Kidney (tissue), 14 donors: ENCODE measurements around the gene FAM171A1. TPM values are rescaled to one million over a fixed set of nuclear protein-coding genes. Genes with fewer than 3 reads are reported as not detected.
A peak's percentile ranks its signal among the peaks of the same experiment; 100 is the strongest.
"Not testable (repeated sequence)": the region's sequence is repeated elsewhere in the genome, so short reads cannot be mapped to it uniquely, and the experiment has no call there.

Experiments used
- DNase-seq, 5 donors: peaks; one replicate each; pipeline ENCODE4 v3.0.0-alpha.2; 2013 to 2020
- FAIRE-seq: peaks from 2 replicates; lab custom pipeline; 2012; peaks lifted over from hg19 to GRCh38; lab: Jason Lieb, UNC
- H3K27ac ChIP-seq, 2 donors: one replicate each; pipeline ENCODE4 v1.7.0; 2013; ENCODE audit warnings: low read depth in 2 of 2, low read length in 2 of 2, inconsistent platforms in 1 of 2
- H3K27me3 ChIP-seq: one replicate; pipeline ENCODE4 v1.7.1; 2013; ENCODE audit warnings: low read length, inconsistent platforms; ENCODE audit not compliant: control insufficient read depth, insufficient read depth
- H3K36me3 ChIP-seq, 3 donors: one replicate each; pipeline versions ENCODE4 v1.7.0 to v1.7.1; 2013; ENCODE audit warnings: low read length in 3 of 3, control low read depth in 1 of 3, inconsistent platforms in 1 of 3; ENCODE audit not compliant: insufficient read depth in 3 of 3, control insufficient read depth in 2 of 3
- H3K4me1 ChIP-seq, 3 donors: one replicate each; pipeline versions ENCODE4 v1.7.0 to v1.7.1; 2013; ENCODE audit warnings: low read length in 3 of 3, inconsistent platforms in 1 of 3, low read depth in 1 of 3; ENCODE audit not compliant: control insufficient read depth in 2 of 3, insufficient read depth in 2 of 3
- H3K4me3 ChIP-seq, 3 donors: one replicate each; pipeline versions ENCODE4 v1.7.0 to v1.8.1; 2013; ENCODE audit warnings: low read length in 3 of 3, control low read depth in 1 of 3, inconsistent platforms in 1 of 3
- H3K9ac ChIP-seq, 3 donors: one replicate each; pipeline versions ENCODE4 v1.7.0 to v1.7.1; 2013; ENCODE audit warnings: low read length in 3 of 3, control low read depth in 1 of 3, inconsistent platforms in 1 of 3
- H3K9me3 ChIP-seq, 3 donors: one replicate each; pipeline versions ENCODE4 v1.7.0 to v1.7.1; 2013; ENCODE audit warnings: low read length in 3 of 3, control low read depth in 1 of 3, inconsistent platforms in 1 of 3; ENCODE audit not compliant: control insufficient read depth in 2 of 3, insufficient read depth in 1 of 3
- intact Hi-C: fragments of 100-400 bp; cut with DNase I; formaldehyde crosslinking; loops from one replicate; pipeline ENCODE4 v1.11.1; 2022
- polyA plus RNA-seq: library from polyadenylated mRNA; stranded (reverse); fragments of 350-450 nt; fragmentation: Illumina TruSeq; extraction: RNeasy Lipid Tissue Mini Kit (QIAGEN cat#74804); gene quantifications from one replicate; pipeline ENCODE4 v1.2.3, GENCODE V29; 2014; ENCODE audit warnings: low read depth, low replicate concordance; ENCODE audit not compliant: insufficient read depth
- total RNA-seq: library from RNA; stranded (reverse); fragmentation: NEBNext Ultra II Directional; extraction: Animal tissue kit (Norgen Biotek cat#: 25700); gene quantifications from one replicate; pipeline ENCODE4 v1.2.1, GENCODE V29; 2021
- TF ChIP-seq, protein P1 (sequence below): IDR thresholded peaks from 3 replicates; pipeline ENCODE4 v1.5.1; 2012; ENCODE audit warnings: mild to moderate bottlenecking, moderate library complexity, borderline replicate concordance; ENCODE audit not compliant: insufficient read depth; ENCODE audit errors: extremely low read depth
- donor health status: control.
- donor health status: control.
- donor health status: control.
- donor health status: control.
- donor health status: control.
- donor health status: DM: yes; HTN: yes; CAD: no.
- donor health status: Normal renal cell carcinoma (clear cell type).

The FAM171A1 gene
- total and polyA plus RNA-seq, 2 donors from 2014 or later = 30.4 to 53.0 TPM

DNA sequence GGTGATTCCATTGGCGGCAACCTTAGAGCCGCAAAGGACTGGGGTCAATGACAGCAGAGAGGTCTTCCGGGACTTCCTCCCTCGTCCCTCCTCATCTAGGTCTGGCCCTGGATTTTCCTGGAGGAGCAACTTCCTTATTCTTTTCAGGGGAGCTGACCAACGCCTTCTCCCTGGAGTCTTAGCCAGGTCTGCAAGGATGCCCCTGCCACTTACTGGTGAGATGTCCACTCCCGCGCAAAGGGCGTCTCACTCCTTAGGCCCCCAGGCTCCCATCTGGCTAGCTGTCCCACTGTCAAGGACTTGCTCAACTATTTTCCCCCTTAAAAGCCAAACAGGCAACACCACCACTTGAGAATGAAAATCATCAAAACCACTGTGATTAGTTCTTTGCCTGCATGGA lies 160.6 kb downstream of the FAM171A1 start:
- FAIRE-seq = no peak
- H3K27me3 ChIP-seq = no peaks in the 10 kb centered on the region
- TF ChIP-seq, protein P1, sequence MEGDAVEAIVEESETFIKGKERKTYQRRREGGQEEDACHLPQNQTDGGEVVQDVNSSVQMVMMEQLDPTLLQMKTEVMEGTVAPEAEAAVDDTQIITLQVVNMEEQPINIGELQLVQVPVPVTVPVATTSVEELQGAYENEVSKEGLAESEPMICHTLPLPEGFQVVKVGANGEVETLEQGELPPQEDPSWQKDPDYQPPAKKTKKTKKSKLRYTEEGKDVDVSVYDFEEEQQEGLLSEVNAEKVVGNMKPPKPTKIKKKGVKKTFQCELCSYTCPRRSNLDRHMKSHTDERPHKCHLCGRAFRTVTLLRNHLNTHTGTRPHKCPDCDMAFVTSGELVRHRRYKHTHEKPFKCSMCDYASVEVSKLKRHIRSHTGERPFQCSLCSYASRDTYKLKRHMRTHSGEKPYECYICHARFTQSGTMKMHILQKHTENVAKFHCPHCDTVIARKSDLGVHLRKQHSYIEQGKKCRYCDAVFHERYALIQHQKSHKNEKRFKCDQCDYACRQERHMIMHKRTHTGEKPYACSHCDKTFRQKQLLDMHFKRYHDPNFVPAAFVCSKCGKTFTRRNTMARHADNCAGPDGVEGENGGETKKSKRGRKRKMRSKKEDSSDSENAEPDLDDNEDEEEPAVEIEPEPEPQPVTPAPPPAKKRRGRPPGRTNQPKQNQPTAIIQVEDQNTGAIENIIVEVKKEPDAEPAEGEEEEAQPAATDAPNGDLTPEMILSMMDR = no peak
- H3K27ac ChIP-seq = no peak overlapping the region
- no peak overlapping the region for H3K4me3 ChIP-seq
- no peak for DNase-seq
- peaks cover 0 to 6% (median 0%) of the 10 kb centered on the region in 3 donors for H3K4me1 ChIP-seq
- H3K9me3 ChIP-seq = no peaks in the 10 kb centered on the region
- H3K9ac ChIP-seq = no peak overlapping the region
- H3K36me3 ChIP-seq = peaks cover 0 to 6% (median 4%) of the 10 kb centered on the region in 3 donors
- intact Hi-C loops = loop anchor here (10.0 kb wide), 1 partner anchor 164 kb away; the partner anchor contains the start of gene FAM171A1

DNA sequence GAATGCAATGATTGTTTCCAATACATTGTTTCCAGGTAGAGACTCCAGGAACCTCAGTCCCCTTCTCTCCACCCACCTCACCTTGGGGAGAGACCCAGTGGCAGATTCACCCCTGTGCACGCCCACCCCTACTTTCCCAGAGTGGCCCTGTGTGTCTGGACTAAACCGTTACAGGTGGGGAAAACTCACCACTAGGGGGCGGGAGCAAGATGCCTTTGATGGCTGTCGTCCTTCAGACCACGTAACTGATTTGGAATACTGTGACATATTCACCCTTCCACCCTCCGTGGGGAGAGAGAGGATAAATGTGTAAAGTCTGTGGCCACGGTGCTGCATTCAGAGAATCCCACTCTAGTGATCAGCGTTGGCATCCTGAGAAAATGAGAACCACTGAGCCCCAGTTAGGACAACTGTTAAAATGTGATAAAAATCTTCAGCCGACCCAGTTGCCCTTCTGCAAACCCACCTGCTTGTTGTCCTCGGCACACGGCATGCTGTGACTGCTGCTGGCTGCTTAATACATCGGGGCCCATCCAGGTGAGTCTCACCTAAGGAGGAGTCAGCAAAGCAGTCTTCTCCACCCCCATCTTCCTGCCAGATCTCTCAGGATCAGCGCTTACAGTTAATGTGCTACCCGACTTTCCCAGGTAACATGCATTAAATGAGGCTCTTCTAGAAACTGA lies 161.1 kb downstream of the FAM171A1 start:
- TF ChIP-seq, protein P1 = peak; percentile 84
- no peak overlapping the region for H3K9ac ChIP-seq
- no peak for FAIRE-seq

DNA sequence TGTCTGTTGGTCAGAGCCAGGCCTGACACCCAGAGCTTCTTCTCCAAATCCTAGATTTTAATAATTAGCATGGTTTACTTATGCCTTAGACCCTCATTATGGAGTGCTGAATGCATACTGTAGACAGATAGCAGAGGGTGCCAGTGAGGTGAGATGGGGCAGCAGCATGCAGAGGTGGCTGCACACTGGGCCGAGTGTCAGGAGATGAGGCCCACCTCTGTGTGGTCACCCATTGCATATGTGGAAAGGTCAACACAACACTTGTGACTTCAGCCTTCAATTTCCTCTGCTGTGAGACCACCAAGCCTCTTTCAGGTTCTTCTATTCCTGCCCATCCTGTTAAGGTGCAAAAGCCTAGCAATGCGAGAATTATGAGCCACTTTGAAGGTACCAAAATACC lies 162.9 kb downstream of the FAM171A1 start:
- H3K27ac ChIP-seq = no peak overlapping the region
- peaks cover 0 to 6% (median 0%) of the 10 kb centered on the region in 3 donors for H3K4me1 ChIP-seq

More for the DNA sequence above, 161.1 kb downstream of the FAM171A1 start:
- Histone ChIP-seq H3K9me3 (no peaks in the 10 kb centered on the region), H3K27me3 (no peaks in the 10 kb centered on the region), H3K4me1 (peaks cover 0 to 6% (median 0%) of the 10 kb centered on the region in 3 donors), H3K36me3 (peaks cover 0 to 6% (median 4%) of the 10 kb centered on the region in 3 donors), H3K4me3 (peak overlapping the region in 2 of 3 donors; percentile 3 to 16), H3K27ac (no peak overlapping the region)
- DNase-seq = peak; percentile 74 to 88 (median 82)
- intact Hi-C loops = loop anchor here (10.0 kb wide), 1 partner anchor 165 kb away; the partner anchor contains the start of gene FAM171A1

DNA sequence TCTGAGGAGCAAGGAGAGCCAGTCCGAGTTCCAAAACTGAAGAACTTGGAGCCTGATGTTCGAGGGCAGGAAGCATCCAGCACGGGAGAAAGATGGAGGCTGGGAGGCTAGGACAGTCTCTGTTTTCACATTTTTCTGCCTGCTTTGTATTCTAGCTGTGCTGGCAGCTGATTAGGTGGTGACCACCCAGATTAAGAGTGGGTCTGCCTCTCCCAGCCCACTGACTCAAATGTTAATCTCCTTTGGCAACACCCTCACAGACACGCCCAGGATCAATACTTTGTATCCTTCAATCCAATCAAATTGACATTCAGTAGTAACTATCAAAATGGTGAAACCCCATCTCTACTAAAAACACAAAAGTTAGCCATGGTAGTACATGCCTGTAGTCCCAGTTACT lies 163.7 kb downstream of the FAM171A1 start:
- FAIRE-seq, H3K4me1 ChIP-seq, H3K9ac ChIP-seq, H3K4me3 ChIP-seq, DNase-seq, H3K36me3 ChIP-seq, intact Hi-C loops, H3K27ac ChIP-seq, H3K9me3 ChIP-seq, H3K27me3 ChIP-seq: not testable (repeated sequence)

More for the DNA sequence above, 162.9 kb downstream of the FAM171A1 start:
- H3K27me3 ChIP-seq = no peaks in the 10 kb centered on the region
- no peak overlapping the region for H3K9ac ChIP-seq
- intact Hi-C loops = no loop called here
- peaks cover 0 to 4% (median 3%) of the 10 kb centered on the region in 3 donors for H3K36me3 ChIP-seq
- TF ChIP-seq, protein P1 = no peak
- no peak for FAIRE-seq
- H3K4me3 ChIP-seq = no peak overlapping the region
- no peaks in the 10 kb centered on the region for H3K9me3 ChIP-seq
- DNase-seq = no peak
